C4-2B (cell line): ENCODE data around the gene CATSPER1.

ENCODE experiments used
- H3K27ac ChIP-seq: fragments of 450-650 bp; 2 replicates; pipeline ENCODE4 v1.5.1; 2017
- ZFX ChIP-seq: fragments of 450-650 bp; IDR thresholded peaks from 2 replicates; pipeline ENCODE4 v1.6.1; 2017
- TF ChIP-seq, protein P1 (sequence below): fragments of 450-650 bp; conservative IDR thresholded peaks from 2 replicates; pipeline ENCODE4 v1.5.1; 2017; ENCODE audit warnings: mild to moderate bottlenecking

The CATSPER1 gene

DNA sequence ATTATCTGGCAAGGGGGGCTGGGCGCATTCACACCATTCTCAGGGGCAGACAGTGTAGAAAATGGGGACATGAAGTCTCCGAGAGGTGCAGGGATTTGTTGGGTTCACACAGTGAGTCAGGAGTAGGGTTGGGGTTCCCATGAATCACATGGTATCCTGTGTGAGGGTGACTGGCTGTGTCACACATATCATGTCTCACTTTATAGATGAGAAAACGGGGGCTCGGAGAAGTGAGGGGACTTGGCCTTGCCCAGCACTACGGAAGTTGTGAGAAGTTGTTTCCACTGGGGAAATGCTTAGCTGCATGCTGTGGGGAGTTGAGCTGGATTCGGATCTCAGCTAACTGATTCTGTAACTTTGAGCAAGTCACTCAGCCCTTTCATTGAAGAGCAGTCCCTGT, 18.5 kb upstream of the CATSPER1 start:
- TF ChIP-seq, protein P1, sequence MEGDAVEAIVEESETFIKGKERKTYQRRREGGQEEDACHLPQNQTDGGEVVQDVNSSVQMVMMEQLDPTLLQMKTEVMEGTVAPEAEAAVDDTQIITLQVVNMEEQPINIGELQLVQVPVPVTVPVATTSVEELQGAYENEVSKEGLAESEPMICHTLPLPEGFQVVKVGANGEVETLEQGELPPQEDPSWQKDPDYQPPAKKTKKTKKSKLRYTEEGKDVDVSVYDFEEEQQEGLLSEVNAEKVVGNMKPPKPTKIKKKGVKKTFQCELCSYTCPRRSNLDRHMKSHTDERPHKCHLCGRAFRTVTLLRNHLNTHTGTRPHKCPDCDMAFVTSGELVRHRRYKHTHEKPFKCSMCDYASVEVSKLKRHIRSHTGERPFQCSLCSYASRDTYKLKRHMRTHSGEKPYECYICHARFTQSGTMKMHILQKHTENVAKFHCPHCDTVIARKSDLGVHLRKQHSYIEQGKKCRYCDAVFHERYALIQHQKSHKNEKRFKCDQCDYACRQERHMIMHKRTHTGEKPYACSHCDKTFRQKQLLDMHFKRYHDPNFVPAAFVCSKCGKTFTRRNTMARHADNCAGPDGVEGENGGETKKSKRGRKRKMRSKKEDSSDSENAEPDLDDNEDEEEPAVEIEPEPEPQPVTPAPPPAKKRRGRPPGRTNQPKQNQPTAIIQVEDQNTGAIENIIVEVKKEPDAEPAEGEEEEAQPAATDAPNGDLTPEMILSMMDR, result 0 out of 2 replicates have a peak, but pooled peaks have one; percentile 59
- TF ChIP-seq ZFX, result no peak
- H3K27ac ChIP-seq, result no peak overlapping the region

DNA sequence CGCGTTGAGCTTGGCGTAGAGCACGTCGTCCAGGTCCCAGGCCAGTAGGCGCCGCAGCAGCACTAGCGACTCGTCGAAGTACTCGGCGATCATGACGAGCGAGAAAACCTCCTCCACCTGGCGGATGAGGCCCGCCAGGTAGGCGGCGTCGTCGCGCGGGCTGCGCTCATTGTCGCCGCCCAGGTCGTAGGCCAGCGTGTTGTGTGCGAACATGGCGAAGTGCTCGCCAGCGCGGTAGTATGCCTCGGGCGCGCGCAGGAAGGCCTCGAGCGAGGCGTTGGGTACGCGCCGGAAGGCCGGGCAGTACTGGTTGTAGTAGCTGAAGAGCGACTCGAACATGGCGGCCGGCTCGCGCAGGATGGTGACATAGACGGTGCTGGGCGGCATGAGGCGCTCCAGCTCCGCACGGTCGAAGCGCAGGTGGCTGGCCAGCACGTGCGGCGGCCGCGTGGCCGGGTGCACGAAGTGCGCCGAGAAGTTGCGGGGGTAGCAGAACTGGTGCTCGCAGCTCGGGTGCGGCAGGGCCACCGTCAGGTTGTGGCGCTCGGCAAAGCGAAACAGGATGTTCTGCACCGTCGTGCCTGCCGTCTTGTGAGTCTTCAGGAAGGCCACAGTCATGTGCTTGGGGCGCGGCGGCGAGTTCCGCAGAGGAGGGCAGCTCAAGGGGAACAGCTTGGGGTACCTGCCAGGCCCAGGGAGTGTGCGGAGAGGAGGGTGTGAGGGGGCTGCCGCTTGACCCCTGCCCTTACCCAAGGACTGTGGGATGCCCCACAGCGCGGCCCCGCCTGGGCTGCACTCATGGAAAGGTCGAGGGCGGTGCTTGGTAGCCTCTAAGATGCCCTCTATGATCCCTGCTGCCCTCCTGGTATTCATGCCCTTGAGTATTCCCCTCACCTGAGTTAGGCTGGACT, 17.0 kb upstream of the CATSPER1 start:
- H3K27ac ChIP-seq, result no peak overlapping the region
- TF ChIP-seq, protein P1, result no peak
- no peak for TF ChIP-seq ZFX

GRCh38 chr11:66042227-66042995, 16.1 kb upstream of the CATSPER1 start:
- no peak for TF ChIP-seq ZFX
- TF ChIP-seq, protein P1, result no peak
- no peak overlapping the region for H3K27ac ChIP-seq

DNA sequence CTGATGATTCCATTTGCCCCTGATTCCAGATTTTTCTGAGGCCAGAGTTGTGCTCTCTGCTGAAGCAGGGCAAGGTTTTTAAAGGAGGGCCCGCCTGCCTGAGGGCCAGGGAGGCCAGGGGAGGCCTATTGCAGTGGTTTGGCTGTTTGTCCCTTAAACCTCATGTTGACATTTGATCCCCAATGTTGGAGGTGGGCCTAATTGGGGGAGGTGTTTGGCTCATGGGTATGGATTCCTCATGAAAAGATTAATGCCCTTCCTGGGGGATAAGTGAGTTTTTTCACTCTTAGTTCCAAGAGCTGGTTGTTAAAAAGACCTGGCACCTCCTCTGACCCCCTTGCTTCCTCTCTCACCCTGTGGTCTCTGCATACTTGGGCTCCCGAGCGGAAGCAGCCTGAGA, 13.5 kb upstream of the CATSPER1 start:
- no peak for TF ChIP-seq ZFX
- TF ChIP-seq, protein P1, result no peak
- H3K27ac ChIP-seq, result no peak overlapping the region

DNA sequence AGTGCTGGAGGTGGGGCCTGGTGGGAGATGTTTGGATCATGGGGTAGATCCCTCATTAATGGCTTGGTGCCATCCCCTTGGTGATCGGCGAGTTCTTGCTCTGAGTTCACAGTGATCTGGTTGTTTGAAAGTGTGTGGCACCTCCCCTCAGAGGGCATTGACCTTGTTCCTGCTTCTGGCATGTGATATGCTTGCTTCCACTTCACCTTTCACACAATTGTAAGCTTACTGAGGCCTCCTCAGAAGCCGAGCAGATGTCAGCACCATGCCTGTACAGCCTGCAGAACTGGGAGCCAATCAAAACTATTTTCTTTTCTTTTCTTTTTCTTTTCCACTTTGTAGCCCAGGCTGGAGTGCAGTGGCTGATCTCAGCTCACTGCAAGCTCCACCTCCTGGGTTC, 11.0 kb upstream of the CATSPER1 start:
- no peak for TF ChIP-seq ZFX
- TF ChIP-seq, protein P1, result no peak
- H3K27ac ChIP-seq, result no peak overlapping the region

GRCh38 chr11:66036334-66036710, 10.0 kb upstream of the CATSPER1 start:
- TF ChIP-seq, protein P1, result no peak
- no peak for TF ChIP-seq ZFX
- H3K27ac ChIP-seq, result no peak overlapping the region

DNA sequence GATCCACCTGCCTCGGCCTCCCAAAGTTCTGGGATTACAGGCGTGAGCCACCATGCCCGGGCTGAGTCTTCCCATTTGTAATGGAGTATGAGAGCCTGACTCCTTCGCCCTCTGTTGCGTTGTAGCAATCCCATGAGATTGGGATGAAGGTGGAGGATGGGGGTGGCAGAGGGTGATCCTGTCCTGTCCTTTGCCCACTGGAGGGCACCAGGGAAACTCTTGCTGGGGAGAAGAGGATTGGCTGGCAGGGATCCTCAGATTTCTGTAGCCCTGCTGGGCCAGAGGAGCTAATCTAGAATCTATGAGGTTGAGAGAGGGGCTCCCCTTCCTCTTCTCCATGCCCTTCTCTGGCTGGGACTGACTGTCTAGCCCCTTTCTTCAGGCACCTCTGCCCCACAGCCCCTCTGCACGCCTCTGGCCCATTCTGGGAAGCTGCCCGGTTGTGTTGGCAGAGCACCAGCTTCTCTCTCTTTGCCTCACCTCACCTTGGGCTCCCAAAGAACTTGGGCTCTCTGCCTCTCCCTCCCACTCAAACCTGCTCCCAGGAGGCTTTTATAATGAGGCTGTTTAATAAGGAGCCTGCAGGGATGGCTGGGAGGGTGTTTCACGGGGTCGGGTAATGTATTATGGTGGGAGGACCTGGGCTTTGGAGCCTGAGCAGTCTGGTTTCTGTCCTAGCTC, 9.5 kb upstream of the CATSPER1 start:
- no peak for TF ChIP-seq ZFX
- TF ChIP-seq, protein P1, result no peak
- no peak overlapping the region for H3K27ac ChIP-seq
